SU-DHL-6 (cell line): ENCODE data around the gene SNPH.

Experiments used
- CTCF ChIP-seq: fragments of 200-600 bp; sonication (generic); IDR thresholded peaks from one replicate; pipeline ENCODE4 v1.5.1; 2017; ENCODE audit warnings: antibody characterized with exemption, mild to moderate bottlenecking, low read length, moderate library complexity; ENCODE audit not compliant: insufficient read depth, poor library complexity, severe bottlenecking
- EZH2phosphoT487 ChIP-seq: fragments of 200-600 bp; sonication (generic), shearing (Covaris generic); conservative IDR thresholded peaks from 2 replicates; pipeline ENCODE4 v1.6.1; 2018; ENCODE audit warnings: mild to moderate bottlenecking, antibody characterized with exemption, low read length, moderate library complexity, mixed read lengths

GRCh38 chr20:1327241-1327653 is 61.2 kb downstream of the SNPH start:
- no peak for TF ChIP-seq CTCF
- TF ChIP-seq EZH2phosphoT487: no peak
